Uterus (tissue), 4 donors: Measurements from ENCODE around the gene FNIP1. TPM values are rescaled to one million over a fixed set of nuclear protein-coding genes. Genes with fewer than 3 reads are reported as not detected.

Source experiments
- DNase-seq, 2 donors: peaks; one replicate each; pipeline ENCODE4 v3.0.0-alpha.2; 2019 to 2020
- H3K27ac ChIP-seq, 2 donors: fragments of 200-600 bp; sonication (generic); 1 replicate in 1 of 2; 2 replicates in 1 of 2; pipeline ENCODE4 v1.5.1; 2016 to 2018
- H3K27me3 ChIP-seq, 2 donors: fragments of 200-600 bp; sonication (generic); one replicate each; pipeline ENCODE4 v1.5.1; 2018 to 2019; ENCODE audit warnings: control low read depth in 1 of 2
- H3K36me3 ChIP-seq, 2 donors: fragments of 200-600 bp; sonication (generic); one replicate each; pipeline ENCODE4 v1.5.1; 2019; ENCODE audit warnings: control low read depth in 1 of 2
- H3K4me1 ChIP-seq, 2 donors: fragments of 200-600 bp; sonication (generic); one replicate each; pipeline ENCODE4 v1.5.1; 2018 to 2019; ENCODE audit warnings: control low read depth in 1 of 2
- H3K4me3 ChIP-seq, 2 donors: fragments of 200-600 bp; sonication (generic); 1 replicate in 1 of 2; 2 replicates in 1 of 2; pipeline ENCODE4 v1.5.1; 2018 to 2019; ENCODE audit warnings: mild to moderate bottlenecking in 1 of 2
- H3K9me3 ChIP-seq, 2 donors: fragments of 200-600 bp; sonication (generic); one replicate each; pipeline ENCODE4 v1.5.1; 2019; ENCODE audit warnings: control low read depth in 1 of 2
- CTCF ChIP-seq, 4 experiments: fragments of 200-600 bp in 2 of 4; fragments of 450-650 bp in 2 of 4; sonication (generic) in 2 of 4; IDR thresholded peaks; one replicate each; pipeline ENCODE4 v1.5.1; 2016 to 2019; ENCODE audit warnings: antibody characterized with exemption in 4 of 4, mild to moderate bottlenecking in 2 of 4, moderate library complexity in 1 of 4
- POLR2A ChIP-seq, 2 donors: fragments of 450-650 bp; IDR thresholded peaks; one replicate each; pipeline ENCODE4 v1.6.1; 2016; ENCODE audit warnings: antibody characterized with exemption in 2 of 2, mild to moderate bottlenecking in 1 of 2, moderate library complexity in 1 of 2
- intact Hi-C: fragments of 100-400 bp; cut with DNase I; formaldehyde crosslinking; loops from one replicate; pipeline ENCODE4 v1.15.1; 2023; ENCODE audit warnings: low total_unique reads
- total RNA-seq, 4 donors: library from RNA; depleted of rRNA in 3 of 4; stranded (reverse); fragments of >200 nt in 3 of 4; gene quantifications; one replicate each; pipeline versions ENCODE4 v1.1.0 to v1.2.4, GENCODE V29; 2014 to 2023
- donor health status: DM: yes; HTN: yes; CAD: no.

The FNIP1 gene
- total RNA-seq, 4 donors from 2014 or later: 32.4 to 89.6 (median 61.0) TPM

GRCh38 chr5:131810510-131811249 lies 13.9 kb upstream of the FNIP1 start:
- DNase-seq: no peak
- Histone ChIP-seq H3K27me3 (no peaks in the 10 kb centered on the region), H3K4me3 (no peak overlapping the region), H3K36me3 (no peaks in the 10 kb centered on the region), H3K27ac (peak overlapping the region in 1 of 2 donors; percentile 8), H3K4me1 (no peaks in the 10 kb centered on the region), H3K9me3 (no peaks in the 10 kb centered on the region)
- intact Hi-C loops: no loop called here
- no peak for TF ChIP-seq CTCF (IDR thresholded peaks at IDR 0.05)
- no peak for TF ChIP-seq POLR2A (IDR thresholded peaks at IDR 0.05)

DNA sequence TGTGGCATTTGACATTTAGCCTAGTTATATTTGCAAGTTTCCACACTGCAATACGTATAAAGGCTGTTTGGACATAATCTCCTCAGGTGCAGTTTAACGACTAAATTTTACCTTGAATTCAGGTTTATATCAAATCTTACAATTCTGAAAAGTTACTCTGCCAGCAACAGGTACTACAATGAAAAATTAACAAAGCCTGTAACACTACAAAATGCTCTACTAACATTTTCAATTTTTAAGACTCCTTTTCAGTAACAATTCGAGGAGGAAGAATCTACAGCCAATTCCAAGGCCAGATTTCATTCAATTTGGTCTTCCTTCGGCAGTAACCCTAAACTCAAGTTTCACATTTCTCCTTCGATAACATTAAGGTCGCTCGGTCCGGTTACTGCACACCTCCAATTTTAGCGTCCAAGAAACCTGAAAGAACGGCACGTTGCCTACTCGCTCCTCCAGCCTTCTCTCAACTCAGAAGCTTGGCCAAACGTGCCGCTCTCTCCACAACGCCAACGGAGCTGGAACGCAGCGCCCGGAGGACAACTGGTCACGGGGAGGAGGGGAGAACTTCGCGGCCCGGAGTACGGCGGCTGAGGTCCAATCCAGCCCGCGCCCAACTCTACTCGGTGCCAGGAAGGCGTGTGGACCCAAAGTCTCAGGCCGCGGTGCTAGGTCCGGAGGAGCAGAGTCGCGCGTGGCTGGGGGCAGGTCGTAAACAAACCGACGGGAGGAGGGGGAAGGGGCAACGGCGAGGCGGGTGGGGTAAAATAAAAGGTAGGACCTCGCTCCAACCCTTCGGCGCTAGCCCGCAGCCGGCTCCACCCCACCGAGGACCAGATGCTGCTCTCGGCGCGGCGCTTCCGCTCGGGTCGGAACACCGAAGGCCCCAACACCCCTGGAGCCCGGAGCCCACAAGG lies 681 bp downstream of the FNIP1 start:
- intact Hi-C loops: no loop called here
- peaks cover 0 to 2% of the 10 kb centered on the region in 2 donors for H3K4me1 ChIP-seq
- no peak for TF ChIP-seq CTCF (IDR thresholded peaks at IDR 0.05)
- TF ChIP-seq POLR2A (IDR thresholded peaks at IDR 0.05): peak in 1 of 2 donors; percentile 12
- no peaks in the 10 kb centered on the region for H3K9me3 ChIP-seq
- no peaks in the 10 kb centered on the region for H3K36me3 ChIP-seq
- peak; percentile 62 to 73 for DNase-seq
- H3K27me3 ChIP-seq: no peaks in the 10 kb centered on the region
- peak overlapping the region; percentile 95 to 99 for H3K27ac ChIP-seq
- H3K4me3 ChIP-seq: peak overlapping the region; percentile 72 to 94

GRCh38 chr5:131795228-131795627 lies 1.6 kb downstream of the FNIP1 start:
- Histone ChIP-seq H3K27me3 (no peaks in the 10 kb centered on the region), H3K4me1 (peaks cover 0 to 3% of the 10 kb centered on the region in 2 donors), H3K27ac (peak overlapping the region in 1 of 2 donors; percentile 99), H3K4me3 (peak overlapping the region in 1 of 2 donors; percentile 72), H3K9me3 (no peaks in the 10 kb centered on the region), H3K36me3 (no peaks in the 10 kb centered on the region)
- no peak for TF ChIP-seq CTCF (IDR thresholded peaks at IDR 0.05)
- TF ChIP-seq POLR2A (IDR thresholded peaks at IDR 0.05): no peak
- no peak for DNase-seq
- intact Hi-C loops: no loop called here

- no peaks in the 10 kb centered on the region for H3K36me3 ChIP-seq
- no peaks in the 10 kb centered on the region for H3K9me3 ChIP-seq
- peaks cover 0 to 3% of the 10 kb centered on the region in 2 donors for H3K4me1 ChIP-seq
- TF ChIP-seq POLR2A (IDR thresholded peaks at IDR 0.05) (no peak), CTCF (IDR thresholded peaks at IDR 0.05) (no peak)
- no peak overlapping the region for H3K27ac ChIP-seq
- DNase-seq: no peak
- intact Hi-C loops: no loop called here
- H3K4me3 ChIP-seq: no peak overlapping the region
- H3K27me3 ChIP-seq: no peaks in the 10 kb centered on the region
Observed at GRCh38 chr5:131794586-131794985, 2.2 kb downstream of the FNIP1 start.

DNA sequence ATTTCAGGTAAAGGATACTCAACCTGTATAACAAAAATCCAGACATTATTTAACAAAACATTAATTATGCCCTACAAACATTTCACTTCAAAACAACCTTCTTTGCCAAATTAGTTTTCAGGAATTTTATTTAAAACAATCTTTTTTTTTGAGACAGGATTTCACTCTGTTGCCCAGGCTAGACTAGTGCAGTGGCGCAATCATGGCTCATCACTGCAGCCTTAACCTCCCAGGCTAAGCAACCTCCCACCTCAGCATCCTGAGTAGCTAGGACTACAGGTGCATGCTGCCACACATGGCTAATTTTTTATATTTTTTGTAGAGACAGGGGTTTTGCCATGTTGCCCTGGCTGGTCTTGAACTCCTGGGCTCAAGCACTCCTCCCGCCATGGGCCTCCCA lies 3.9 kb downstream of the FNIP1 start:
- TF ChIP-seq CTCF (IDR thresholded peaks at IDR 0.05) (no peak), POLR2A (IDR thresholded peaks at IDR 0.05) (no peak)
- no peaks in the 10 kb centered on the region for H3K9me3 ChIP-seq
- H3K36me3 ChIP-seq: no peaks in the 10 kb centered on the region
- H3K4me3 ChIP-seq: no peak overlapping the region
- H3K4me1 ChIP-seq: peaks cover under 1 to 3% of the 10 kb centered on the region in 2 donors
- intact Hi-C loops: no loop called here
- DNase-seq: no peak
- no peak overlapping the region for H3K27ac ChIP-seq
- H3K27me3 ChIP-seq: no peaks in the 10 kb centered on the region
